GM12891 (cell line): Measurements from ENCODE around the gene LRRC8B.

Experiments used
- PAX5 ChIP-seq: IDR thresholded peaks from 2 replicates; pipeline ENCODE4 v1.6.1; 2011; ENCODE audit warnings: low read length, moderate library complexity, mild to moderate bottlenecking; ENCODE audit not compliant: insufficient read depth, severe bottlenecking
- POLR2A ChIP-seq: IDR thresholded peaks from 2 replicates; pipeline ENCODE4 v1.6.1; 2011; ENCODE audit warnings: low read depth, low read length, control low read depth
- POLR2AphosphoS5 ChIP-seq: IDR thresholded peaks from 2 replicates; pipeline ENCODE4 v1.6.1; 2011; ENCODE audit warnings: low read depth, low read length, control low read depth
- POU2F2 ChIP-seq: IDR thresholded peaks from 2 replicates; pipeline ENCODE4 v1.6.1; 2011; ENCODE audit warnings: low read depth, mild to moderate bottlenecking, control low read depth, low read length, moderate library complexity
- SPI1 ChIP-seq: IDR thresholded peaks from 2 replicates; pipeline ENCODE4 v1.6.1; 2011; ENCODE audit warnings: low read depth, low read length, control low read depth
- TAF1 ChIP-seq: IDR thresholded peaks from 2 replicates; pipeline ENCODE4 v1.6.1; 2011; ENCODE audit warnings: low read depth, low read length, control low read depth

DNA sequence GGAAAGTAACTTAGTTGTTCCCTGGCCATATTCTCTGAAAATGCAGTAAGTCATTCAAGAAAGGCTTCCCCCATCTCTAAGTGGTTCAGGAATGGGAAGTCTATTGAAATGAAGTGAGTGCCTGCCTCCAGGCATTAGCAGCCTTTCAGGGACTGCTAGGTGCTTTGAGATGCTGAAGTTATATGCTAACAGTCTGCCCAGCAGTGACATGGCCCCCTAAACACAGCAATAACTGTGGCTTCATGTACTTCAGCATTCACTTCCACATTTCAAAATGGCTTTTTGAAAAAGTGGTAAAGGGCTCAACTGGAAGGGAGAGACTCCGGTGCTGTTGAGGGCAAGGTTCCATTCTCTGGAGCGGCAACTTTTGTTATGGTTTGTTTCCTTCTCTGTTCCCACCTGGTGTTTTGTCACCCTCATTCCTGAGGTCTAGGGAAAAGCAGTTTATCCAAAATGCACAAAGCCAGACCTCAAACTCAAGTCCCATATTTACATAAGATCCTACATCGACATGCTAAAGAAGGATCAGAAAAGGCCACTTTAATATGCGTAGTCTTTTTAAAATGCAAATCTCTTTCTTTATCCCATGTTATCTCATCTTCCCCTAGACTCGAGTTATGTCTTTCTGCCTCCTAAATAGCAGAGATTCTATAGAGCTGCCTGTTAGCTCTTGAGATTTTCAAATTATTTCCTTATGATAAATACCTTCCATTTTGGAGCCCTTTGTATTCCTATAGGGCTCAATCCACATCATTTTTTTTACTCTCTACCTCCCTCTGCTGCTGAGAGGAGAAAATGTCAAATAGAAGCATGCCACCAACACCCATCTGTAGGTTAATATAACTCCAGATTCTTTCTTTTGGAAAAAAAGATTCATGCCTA lies 74.1 kb downstream of the LRRC8B start:
- TF ChIP-seq POLR2A (no peak), POLR2AphosphoS5 (no peak), TAF1 (no peak), SPI1 (no peak), POU2F2 (no peak), PAX5 (no peak)
